Fibroblast of gingiva (primary cell): ENCODE data around the gene GRK3.

Source experiments
- DNase-seq: peaks from one replicate; pipeline ENCODE4 v3.0.0-alpha.2; 2011; ENCODE audit warnings: low read depth

GRK3 gene

DNA sequence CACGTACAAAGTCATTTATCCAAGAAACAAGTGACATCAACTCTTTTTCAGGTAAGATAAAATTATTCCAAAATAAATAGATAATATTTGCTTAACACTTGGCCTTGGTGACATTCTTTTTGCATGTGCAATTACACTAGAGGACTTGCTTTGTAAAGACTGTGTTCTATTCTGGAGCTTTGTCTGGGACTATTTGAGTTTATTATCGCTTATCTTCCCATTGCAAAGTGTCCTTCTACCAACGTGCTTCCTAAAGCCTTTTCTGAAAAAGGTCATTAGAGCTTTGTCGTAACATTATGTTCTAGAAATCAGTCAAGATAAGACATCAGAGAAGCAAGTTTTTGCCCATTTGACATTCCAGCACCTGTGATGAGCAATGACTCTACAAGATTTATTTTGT, 99.2 kb downstream of the GRK3 start:
- no peak for DNase-seq

DNA sequence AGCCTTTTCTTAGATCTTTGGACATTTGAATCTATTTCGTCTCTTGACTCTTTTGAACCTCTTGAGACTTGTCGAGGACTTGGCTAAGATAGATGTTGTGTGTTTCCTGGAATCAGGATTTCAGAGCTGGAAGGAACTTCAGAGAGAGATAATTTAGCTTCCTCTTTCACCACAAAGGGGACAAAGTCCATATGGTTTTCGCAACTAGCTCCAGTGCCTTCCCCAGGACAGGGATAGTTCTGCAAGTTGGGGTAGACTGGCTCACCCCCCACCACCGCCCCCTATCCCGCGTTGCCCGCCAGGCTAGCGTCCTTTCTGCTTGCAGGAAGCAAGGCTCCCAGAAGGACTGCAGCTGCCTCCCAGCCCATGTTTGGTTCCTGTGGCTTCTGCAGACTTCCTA, 101.8 kb downstream of the GRK3 start:
- peak; percentile 42 for DNase-seq

DNA sequence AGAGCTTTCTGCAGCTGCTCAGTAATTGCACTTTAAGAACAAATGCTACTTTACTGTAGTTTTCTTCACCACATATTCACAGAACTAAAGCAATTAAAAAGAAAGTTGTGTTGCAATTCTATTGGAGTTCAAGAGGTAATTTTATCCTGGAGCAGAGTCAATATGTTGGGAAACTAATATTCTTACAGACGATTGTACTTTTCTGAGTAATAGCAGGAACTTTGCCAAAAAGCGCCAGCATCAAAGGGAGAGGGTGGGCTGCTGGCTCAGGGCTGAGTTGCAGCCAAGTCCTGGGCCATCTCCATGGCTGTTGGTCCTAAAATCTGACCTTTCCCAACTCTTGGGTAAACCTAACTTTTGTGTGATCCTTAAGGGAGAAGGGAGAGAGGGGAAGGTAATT, 104.0 kb downstream of the GRK3 start:
- DNase-seq: peak; percentile 78

DNA sequence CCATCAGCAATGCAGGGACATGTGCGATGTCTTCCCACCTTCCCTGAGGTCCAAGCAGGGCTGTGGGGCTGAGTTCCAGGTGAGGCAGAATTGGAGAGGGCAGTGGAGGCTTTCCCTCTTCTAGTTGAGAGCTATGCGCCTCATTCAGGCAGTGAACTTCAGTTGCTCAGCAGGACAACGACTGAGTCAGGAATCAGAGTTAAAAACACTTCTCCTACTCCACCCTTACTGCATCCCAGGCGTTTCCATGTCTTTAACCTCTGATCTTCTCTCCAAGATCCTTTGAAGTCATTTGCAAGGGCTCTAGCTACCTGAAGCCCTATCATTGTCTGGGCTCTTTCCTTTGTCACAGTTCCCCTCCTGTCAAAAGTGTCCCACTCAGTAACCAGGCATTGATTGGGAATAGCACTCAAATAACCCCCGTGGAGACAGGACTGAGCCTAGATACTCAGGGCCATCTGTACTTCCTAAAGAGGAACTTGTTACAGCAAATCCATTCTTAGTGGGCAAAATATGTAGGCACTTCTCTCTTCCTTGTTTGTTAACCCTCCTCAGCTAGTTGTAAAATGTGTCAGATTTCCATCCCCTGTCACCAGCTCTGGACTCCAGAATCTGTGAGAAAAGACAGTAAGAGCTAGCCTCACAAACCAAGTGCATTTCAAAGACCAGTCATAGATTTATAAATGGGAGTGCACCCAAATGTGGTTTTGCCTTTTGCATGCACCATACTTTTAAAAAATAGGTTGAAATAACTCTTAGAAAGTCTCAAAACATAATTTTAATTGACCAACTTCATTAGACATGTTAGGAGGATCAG, 105.0 kb downstream of the GRK3 start:
- DNase-seq: no peak

- DNase-seq: no peak
Observed at GRCh38 chr22:25670070-25670461, 105.6 kb downstream of the GRK3 start.

GRCh38 chr22:25672289-25673084, 108.0 kb downstream of the GRK3 start:
- no peak for DNase-seq

- DNase-seq: no peak
Observed at GRCh38 chr22:25673713-25674112, 109.2 kb downstream of the GRK3 start.

DNA sequence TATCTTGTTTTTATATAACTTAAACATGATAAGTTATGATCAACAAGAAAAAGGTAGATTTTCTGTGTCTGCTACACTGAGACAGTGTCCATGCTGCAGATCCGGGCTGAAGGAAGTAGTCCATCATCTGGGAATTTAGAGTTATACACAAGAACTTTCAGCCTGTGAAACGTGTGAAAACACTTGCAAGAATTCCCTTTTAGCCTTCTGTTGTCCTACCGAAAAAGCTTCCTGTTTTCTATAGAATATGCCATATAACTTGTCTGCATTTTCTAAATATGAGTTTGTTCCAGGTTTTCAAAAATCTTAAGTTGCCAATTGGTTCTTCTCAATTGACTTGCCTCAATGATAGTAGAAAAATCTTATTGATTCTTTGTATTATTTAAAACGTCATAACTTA, 113.2 kb downstream of the GRK3 start:
- no peak for DNase-seq

DNA sequence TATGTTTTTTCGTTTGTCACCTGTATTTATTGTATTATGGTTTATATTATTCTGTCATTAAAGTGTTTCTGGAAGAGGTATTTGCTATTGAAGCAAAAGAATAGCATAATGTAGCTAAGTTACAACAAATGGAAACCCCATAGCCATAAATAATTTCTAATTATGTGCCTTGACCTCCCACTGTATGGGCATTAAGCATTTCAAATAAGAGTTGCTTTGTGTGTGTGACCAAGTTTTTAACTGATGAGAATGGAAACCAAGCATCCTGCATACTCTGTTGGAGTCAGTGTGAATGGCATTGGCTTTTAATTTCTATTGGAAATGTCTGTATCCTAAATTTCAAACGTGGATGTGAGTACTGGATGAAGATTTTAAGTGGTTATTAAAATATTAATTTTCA, 115.6 kb downstream of the GRK3 start:
- no peak for DNase-seq

DNA sequence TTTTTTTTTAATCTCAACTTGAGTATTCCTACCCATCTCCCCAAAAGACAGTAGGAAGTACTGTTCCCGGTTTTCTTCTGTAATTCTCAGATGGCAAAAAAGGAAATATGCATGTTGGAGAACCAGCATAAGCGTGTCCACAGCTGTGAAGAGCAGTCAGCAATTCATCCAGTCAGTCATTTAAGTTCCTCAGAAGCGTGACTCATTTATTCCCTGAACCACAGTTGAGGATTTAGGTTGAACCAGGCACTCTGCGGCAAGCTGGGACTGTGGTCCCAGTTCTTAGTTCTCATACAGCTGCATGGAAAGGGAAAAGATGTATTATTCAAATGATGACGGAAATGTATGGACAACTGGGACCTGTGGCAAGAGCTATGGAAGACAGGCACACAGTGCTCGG, 116.5 kb downstream of the GRK3 start:
- no peak for DNase-seq

GRCh38 chr22:25682109-25682508, 117.6 kb downstream of the GRK3 start:
- DNase-seq: no peak

DNA sequence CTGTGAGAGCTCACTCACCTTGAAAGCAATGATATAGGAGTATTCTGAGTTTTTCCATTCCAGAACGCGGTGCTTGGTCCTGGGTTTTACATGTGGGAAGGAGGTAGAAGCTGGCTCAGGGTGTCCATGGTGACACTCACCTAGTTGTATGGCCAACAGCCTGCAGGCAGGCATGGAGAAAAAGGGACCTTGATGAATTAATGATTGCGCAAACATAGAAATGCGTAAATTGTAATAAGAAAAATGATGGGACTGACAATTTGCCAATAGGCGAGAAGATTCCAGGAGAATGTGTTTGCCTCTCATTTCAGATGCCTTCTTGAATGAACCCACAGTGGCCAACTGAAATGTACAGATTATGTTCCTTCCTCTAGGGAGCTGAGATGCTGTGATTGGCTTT, 124.2 kb downstream of the GRK3 start:
- no peak for DNase-seq

- DNase-seq: no peak
Observed at GRCh38 chr22:25689631-25690030, 125.2 kb downstream of the GRK3 start.

DNA sequence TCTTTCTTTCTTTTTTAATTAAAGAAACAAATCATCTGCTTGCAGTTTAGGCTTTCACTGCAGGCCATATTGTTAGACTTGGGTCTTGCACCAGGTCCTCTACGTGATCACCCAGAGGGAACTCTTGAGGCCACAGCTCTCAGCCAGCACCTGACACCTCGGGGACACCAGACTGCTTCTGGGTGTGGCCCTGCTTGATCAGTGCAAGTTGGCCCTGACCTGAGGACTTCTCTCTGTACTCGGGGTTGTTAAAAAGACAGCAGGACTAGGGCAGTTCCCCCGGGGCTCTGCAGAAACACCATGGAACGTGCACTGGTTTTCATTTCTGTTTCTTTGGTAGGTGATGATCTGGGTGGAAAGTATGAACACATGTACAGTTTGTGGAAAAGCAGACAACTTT, 126.3 kb downstream of the GRK3 start:
- DNase-seq: no peak

- DNase-seq: no peak
Observed at GRCh38 chr22:25692397-25693267, 128.2 kb downstream of the GRK3 start.

DNA sequence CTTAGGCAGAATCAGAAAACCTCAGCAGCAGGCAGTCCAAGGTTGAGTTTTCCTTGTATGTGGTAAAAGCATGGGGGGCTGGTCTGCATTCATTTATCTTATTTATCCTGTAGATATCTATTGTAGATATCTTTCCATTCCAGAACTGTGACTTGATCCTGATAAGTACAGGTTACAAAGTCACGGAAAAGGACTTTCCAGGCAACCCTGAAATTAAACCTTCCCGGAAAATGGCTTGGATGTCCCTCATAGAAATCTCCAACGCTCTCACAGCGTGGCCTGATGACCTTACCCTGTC, 128.7 kb downstream of the GRK3 start:
- DNase-seq: no peak

DNA sequence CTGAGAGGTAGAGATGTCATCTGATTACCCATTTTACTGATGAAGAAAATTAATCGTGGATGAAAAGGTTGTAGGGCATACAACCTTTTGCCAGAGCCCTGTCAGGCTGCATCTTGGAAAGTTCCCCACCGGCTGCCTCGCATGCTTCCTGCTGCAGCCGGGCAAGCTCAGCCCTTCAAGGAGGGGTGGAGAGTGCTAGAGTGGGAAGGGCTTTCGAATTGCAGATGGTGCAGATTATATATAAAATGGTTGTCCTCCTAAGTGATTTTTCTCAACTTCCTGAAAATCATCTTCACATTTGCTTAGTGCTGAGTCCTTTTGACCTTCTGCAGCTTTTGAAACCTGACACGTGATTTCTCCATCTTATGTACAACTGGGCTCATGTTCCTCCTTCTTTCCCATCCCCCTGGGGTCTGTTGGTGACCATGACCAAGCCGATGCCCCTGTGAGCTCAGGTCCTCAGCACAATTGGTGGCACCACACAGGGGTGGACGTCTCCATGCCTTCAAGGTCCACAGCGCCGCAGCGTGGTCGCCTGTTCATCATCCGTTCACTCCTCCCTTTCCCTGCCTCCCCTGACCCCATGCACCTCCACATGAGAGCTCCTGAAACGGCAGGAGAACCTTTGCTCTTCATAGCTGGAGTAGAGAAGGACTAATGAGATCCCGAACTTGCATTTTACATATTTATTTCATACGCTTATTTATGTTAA, 129.9 kb downstream of the GRK3 start:
- no peak for DNase-seq

DNA sequence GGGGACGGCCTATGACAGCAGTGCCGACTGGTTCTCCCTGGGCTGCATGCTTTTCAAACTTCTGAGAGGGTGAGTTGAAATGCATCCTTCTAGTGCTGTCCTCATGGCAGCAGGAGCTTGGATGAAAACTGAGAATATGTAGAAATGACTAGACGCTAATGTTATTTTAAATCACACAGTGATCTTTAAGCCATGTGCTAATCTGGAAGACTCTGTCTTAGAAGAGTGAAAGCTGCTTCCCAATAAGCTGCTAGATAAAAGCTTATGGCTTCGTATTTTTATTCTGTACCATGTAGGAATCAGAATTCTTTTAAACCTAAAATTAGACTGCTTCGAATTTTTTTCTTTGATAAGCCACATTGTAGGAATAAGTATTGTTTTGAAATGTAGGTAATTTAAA, 130.7 kb downstream of the GRK3 start:
- DNase-seq: no peak

DNA sequence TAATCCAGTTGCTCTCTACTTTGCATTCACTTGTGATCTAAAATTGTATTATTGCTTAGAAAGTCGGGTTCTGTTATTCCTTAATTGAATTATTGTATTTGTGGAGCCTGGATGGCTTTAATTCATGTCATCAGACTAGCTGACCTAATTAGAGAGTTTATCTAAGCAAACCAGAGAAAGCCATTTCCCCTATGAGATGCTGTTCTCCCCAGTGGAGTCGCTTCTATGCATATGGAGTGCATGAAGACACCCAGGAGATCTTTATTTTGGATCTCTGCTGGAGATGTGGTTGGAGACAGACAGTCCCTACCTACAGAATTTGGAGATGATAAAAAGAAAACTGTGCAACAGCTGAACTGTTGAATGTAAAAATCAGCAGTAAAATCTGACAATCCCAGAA, 132.3 kb downstream of the GRK3 start:
- no peak for DNase-seq

DNA sequence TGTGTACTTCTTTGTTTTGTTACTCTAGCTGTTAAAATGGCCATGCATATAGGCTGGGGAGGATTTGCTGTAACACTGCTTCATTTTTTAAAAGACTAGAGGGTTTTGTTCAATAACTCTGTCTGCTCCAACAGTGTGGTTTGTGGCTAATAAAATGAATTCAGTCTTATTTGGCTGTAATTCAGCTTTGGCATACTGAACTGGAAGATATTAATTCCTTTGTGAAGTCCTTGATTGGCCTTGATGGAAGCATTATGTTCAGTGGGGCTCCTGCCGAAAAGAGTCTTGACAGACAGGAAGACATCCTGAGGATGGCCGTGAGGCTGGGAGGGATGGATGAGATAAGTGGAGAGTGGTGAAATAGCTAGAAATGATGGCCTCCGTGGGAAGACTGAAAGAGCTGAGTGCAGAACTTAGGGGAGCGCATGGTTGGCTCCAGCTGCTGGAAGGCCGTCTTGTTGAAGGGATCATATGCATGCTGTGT, 132.7 kb downstream of the GRK3 start:
- no peak for DNase-seq

DNA sequence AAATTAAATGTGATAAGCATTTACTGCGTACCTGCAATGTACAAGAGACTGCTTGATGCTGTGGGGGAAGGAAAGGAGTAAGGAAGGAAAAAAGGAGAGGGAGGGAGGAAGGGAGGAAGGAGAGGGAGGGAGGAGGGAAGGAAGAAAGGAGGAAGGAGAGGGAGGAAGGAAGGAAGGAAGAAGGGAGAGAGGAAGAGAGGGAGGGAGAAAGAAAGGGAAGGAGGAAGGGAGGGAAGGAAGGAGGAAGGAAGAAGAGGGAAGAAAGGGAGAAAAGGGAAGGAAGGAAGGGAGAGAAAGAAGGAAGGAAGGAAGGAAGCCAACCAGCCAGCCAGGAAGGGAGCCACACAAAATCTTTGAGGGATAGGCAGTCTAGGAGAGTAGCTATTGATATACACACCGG, 133.5 kb downstream of the GRK3 start:
- DNase-seq: no peak

DNA sequence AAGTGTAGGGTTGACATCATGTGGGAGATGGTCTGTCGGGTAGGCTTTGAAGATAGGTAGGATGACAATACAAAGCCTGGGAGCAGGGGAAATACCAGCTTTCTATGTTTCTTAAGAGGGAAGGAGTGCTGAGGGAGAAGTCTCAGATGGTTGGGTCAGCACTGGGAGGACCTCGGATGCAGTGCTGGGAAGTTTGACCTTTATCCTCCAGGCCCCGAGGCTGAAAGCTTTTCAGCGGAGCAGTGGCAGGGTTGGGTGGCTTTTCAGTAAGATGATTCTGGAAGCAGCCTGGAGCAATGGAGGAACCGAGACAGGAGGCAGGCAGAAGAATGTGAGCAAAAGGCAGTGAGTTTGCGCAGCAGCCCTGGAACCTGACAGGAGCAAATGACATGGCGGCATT, 134.0 kb downstream of the GRK3 start:
- DNase-seq: no peak
